ENCODE results near the gene BARD1.

The BARD1 gene

DNA sequence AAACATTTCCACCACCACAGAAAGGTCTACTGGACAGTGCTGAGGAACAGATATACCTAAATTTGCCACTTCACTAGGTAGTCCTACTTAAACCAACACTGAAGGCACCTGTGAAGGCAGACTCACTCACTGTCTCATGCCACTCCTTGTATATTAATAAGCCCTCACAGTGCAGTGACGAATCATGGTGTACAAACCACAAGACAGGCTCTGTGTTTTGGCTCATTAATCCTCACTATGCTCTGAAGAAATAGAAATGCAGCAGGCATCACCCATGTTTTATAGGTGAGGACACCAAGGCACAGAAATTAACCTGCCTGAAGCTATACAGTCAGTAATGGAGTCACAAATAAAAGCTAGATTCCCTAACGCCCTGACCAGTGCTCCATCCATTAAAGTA is 44.3 kb downstream of the BARD1 start:
- ATAC-seq, result no peak
- TF ChIP-seq ZFP3 (CRISPR knock-in tag; IDR thresholded peaks at IDR 0.05) (no peak), ARNTL (CRISPR knock-in tag; IDR thresholded peaks at IDR 0.05; ENCODE audit: borderline replicate concordance, low read depth) (no peak), RARB (CRISPR knock-in tag; IDR thresholded peaks at IDR 0.05) (no peak), PATZ1 (CRISPR knock-in tag; IDR thresholded peaks at IDR 0.05; ENCODE audit: borderline replicate concordance) (no peak), CSDC2 (CRISPR knock-in tag; IDR thresholded peaks at IDR 0.05) (no peak), SNAI2 (CRISPR knock-in tag; IDR thresholded peaks at IDR 0.05) (no peak), PPARA (CRISPR knock-in tag; IDR thresholded peaks at IDR 0.05; ENCODE audit: borderline replicate concordance) (no peak), TOX (CRISPR knock-in tag; IDR thresholded peaks at IDR 0.05; ENCODE audit: borderline replicate concordance) (no peak), ESRRG (CRISPR knock-in tag; IDR thresholded peaks at IDR 0.05) (no peak), GLIS3 (CRISPR knock-in tag; IDR thresholded peaks at IDR 0.05) (no peak), TCF4 (CRISPR knock-in tag; IDR thresholded peaks at IDR 0.05; ENCODE audit: borderline replicate concordance) (no peak), CSRNP3 (CRISPR knock-in tag; IDR thresholded peaks at IDR 0.05) (no peak)
- TF ChIP-seq, protein P1, sequence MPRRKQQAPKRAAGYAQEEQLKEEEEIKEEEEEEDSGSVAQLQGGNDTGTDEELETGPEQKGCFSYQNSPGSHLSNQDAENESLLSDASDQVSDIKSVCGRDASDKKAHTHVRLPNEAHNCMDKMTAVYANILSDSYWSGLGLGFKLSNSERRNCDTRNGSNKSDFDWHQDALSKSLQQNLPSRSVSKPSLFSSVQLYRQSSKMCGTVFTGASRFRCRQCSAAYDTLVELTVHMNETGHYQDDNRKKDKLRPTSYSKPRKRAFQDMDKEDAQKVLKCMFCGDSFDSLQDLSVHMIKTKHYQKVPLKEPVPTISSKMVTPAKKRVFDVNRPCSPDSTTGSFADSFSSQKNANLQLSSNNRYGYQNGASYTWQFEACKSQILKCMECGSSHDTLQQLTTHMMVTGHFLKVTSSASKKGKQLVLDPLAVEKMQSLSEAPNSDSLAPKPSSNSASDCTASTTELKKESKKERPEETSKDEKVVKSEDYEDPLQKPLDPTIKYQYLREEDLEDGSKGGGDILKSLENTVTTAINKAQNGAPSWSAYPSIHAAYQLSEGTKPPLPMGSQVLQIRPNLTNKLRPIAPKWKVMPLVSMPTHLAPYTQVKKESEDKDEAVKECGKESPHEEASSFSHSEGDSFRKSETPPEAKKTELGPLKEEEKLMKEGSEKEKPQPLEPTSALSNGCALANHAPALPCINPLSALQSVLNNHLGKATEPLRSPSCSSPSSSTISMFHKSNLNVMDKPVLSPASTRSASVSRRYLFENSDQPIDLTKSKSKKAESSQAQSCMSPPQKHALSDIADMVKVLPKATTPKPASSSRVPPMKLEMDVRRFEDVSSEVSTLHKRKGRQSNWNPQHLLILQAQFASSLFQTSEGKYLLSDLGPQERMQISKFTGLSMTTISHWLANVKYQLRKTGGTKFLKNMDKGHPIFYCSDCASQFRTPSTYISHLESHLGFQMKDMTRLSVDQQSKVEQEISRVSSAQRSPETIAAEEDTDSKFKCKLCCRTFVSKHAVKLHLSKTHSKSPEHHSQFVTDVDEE (CRISPR knock-in tag; IDR thresholded peaks at IDR 0.05), result no peak

DNA sequence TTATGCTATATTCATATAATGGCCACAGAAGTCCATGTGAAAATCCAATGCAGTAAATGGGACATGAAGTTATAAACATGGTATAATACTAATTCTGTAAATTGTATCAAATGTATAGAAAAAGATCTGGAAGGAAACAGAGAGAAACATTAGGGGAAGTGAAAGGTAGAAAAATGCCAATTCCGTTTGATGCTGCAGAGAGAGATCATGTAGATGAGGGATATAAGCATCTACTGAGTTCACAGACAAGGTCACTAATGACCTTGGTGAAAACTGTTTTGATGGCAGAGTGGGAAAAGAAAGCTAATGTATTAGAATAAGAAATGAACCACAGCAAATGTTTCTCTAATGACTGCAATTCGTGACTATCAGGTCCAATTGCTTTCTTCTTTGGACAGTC is 56.0 kb downstream of the BARD1 start:
- no peak for ATAC-seq
- TF ChIP-seq CSDC2 (CRISPR knock-in tag; IDR thresholded peaks at IDR 0.05) (no peak), OSR1 (CRISPR knock-in tag; IDR thresholded peaks at IDR 0.05) (no peak), PPARA (CRISPR knock-in tag; IDR thresholded peaks at IDR 0.05; ENCODE audit: borderline replicate concordance) (no peak), SNAI2 (CRISPR knock-in tag; IDR thresholded peaks at IDR 0.05) (no peak), CSRNP3 (CRISPR knock-in tag; IDR thresholded peaks at IDR 0.05) (no peak), ZNF8 (CRISPR knock-in tag; IDR thresholded peaks at IDR 0.05) (no peak), PATZ1 (CRISPR knock-in tag; IDR thresholded peaks at IDR 0.05; ENCODE audit: borderline replicate concordance) (no peak), RARB (CRISPR knock-in tag; IDR thresholded peaks at IDR 0.05) (no peak)
- TF ChIP-seq, protein P1 (CRISPR knock-in tag; IDR thresholded peaks at IDR 0.05), result no peak

GRCh38 chr2:214750529-214750928 is 59.0 kb downstream of the BARD1 start:
- TF ChIP-seq ZNF70 (CRISPR knock-in tag; IDR thresholded peaks at IDR 0.05) (no peak), OSR1 (CRISPR knock-in tag; IDR thresholded peaks at IDR 0.05) (no peak)
- no peak for ATAC-seq
